NB4 (cell line): ENCODE data around the gene MCUR1.
A peak's percentile ranks its signal among the peaks of the same experiment; 100 is the strongest.
"Not testable (repeated sequence)": the region's sequence is repeated elsewhere in the genome, so short reads cannot be mapped to it uniquely, and the experiment has no call there.

Experiments
- DNase-seq: peaks from one replicate; pipeline ENCODE4 v3.0.0; 2010; ENCODE audit warnings: low read depth
- H3K4me3 ChIP-seq: one replicate; pipeline ENCODE4 v1.5.1; 2011; ENCODE audit warnings: mild to moderate bottlenecking, low read depth, low read length, moderate library complexity
- CTCF ChIP-seq: IDR thresholded peaks from one replicate; pipeline ENCODE4 v1.5.1; 2012; ENCODE audit warnings: low read depth, low read length
- MYC ChIP-seq: IDR thresholded peaks from 2 replicates; pipeline ENCODE4 v1.6.1; 2011; ENCODE audit warnings: low read depth, low read length
- POLR2A ChIP-seq: IDR thresholded peaks from 2 replicates; pipeline ENCODE4 v1.6.1; 2011; ENCODE audit warnings: mild to moderate bottlenecking; ENCODE audit not compliant: insufficient read length; ENCODE audit errors: extremely low read depth
- TF ChIP-seq, protein P1 (sequence below): IDR thresholded peaks from 2 replicates; pipeline ENCODE4 v1.6.1; 2011; ENCODE audit warnings: low read depth, low read length

The MCUR1 gene

GRCh38 chr6:13787137-13787536 lies 27.2 kb downstream of the MCUR1 start:
- TF ChIP-seq MYC = no peak
- no peak for TF ChIP-seq CTCF
- no peak for DNase-seq
- H3K4me3 ChIP-seq = no peak overlapping the region

DNA sequence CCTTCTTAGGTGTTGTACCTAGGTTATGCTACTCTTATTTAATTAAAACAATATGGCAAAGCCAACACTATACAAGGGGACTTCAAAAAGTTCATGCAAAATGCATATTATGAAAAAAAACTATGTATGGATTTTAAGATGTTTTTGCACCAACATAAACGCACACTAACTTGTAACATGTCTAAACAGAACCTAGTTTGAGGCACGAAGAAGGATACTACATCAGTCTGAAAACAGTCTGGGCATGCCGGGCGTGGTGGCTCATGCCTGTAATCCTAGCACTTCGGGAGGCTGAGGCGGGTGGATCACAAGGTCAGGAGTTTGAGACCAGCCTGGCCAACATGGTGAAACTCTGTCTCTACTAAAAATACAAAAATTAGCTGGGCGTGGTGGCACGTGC lies 34.2 kb downstream of the MCUR1 start:
- not testable (repeated sequence) for H3K4me3 ChIP-seq

DNA sequence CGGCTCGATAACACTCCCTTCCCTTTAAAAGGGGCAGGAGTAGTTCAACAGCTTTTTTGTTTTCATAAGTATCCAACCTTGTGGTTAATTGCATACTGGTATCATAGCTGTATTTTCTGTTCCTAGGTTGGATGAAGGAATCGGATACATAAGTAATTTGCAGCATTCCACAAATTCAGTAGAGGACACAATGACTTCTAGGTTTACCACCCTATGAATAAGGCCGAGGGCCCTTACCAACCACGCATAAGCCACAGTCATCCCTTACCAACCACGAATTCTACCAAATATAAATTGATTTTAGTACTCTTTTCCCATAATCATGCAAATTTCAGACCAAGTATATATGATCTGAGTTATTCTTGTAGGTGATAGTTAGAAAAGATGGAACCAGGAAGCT lies 36.3 kb downstream of the MCUR1 start:
- no peak for DNase-seq
- no peak overlapping the region for H3K4me3 ChIP-seq
- no peak for TF ChIP-seq CTCF
- no peak for TF ChIP-seq POLR2A
- no peak for TF ChIP-seq MYC
- TF ChIP-seq, protein P1, sequence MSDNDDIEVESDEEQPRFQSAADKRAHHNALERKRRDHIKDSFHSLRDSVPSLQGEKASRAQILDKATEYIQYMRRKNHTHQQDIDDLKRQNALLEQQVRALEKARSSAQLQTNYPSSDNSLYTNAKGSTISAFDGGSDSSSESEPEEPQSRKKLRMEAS = no peak

More for the DNA sequence above, 34.2 kb downstream of the MCUR1 start:
- not testable (repeated sequence) for DNase-seq

DNA sequence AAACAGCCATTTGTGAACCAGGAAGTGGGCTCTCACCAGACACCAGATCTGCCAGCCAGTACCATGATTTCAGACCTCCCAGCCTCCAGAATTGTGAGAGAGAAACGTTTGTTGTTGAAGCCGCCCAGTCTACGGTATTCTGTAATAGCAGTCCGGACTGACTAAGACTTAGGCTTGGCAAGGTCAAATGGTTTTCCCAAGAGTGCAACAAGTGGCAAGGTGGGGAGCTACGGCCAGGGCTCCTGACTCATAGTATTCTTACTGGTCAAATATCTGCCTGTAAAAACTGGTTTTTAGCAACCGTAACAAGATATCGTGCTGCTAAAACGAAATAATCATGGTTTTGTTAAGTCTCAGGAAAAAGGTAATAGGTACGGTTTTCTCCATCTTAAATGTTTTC lies 37.8 kb downstream of the MCUR1 start:
- DNase-seq = no peak
- H3K4me3 ChIP-seq = no peak overlapping the region
- TF ChIP-seq, protein P1 = no peak
- no peak for TF ChIP-seq POLR2A
- no peak for TF ChIP-seq MYC
- TF ChIP-seq CTCF = no peak

DNA sequence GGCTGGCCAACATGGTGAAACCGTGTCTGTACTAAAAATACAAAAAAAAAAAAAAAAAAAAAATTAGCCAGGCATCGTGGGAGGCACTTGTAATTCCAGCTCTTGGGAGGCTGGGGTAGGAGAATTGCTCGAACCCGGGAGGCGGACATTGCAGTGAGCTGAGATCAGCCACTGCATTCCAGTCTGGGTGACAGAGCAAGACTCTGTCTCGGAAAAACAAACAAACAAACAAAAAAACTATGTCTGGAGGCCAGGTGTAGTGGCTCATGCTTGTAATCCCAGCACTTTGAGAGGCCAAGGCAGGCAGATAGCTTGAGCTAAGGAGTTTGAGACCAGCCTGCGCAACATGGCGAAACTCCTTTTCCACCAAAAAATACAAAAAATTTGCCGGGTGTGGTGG lies 38.9 kb downstream of the MCUR1 start:
- not testable (repeated sequence) for H3K4me3 ChIP-seq, DNase-seq

DNA sequence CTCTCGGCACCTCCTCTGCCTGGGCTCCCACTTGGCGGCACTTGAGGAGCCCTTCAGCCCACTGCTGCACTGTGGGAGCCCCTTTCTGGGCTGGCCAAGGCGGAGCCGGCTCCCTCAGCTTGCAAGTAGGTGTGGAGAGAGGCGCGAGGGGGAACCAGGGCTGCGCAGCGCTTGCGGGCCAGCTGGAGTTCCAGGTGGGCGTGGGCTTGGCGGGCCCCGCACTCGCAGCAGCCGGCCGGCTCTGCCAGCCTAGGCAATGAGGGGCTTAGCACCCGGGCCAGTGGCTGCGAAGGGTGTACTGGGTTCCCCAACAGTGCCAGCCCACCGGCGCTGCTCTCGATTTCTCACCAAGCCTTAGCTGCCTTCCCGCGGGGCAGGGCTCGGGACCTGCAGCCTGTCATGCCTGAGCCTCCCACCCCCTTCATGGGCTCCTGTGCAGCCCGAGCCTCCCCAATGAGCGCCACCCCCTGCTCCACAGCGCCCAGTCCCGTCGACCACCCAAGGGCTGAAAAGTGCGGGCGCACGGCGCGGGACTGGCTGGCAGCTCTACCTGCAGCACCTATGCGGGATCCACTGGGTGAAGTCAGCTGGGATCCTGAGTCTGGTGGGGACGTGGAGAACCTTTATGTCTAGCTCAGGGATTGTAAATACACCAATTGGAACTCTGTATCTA lies 41.9 kb downstream of the MCUR1 start:
- H3K4me3 ChIP-seq, DNase-seq: not testable (repeated sequence)

DNA sequence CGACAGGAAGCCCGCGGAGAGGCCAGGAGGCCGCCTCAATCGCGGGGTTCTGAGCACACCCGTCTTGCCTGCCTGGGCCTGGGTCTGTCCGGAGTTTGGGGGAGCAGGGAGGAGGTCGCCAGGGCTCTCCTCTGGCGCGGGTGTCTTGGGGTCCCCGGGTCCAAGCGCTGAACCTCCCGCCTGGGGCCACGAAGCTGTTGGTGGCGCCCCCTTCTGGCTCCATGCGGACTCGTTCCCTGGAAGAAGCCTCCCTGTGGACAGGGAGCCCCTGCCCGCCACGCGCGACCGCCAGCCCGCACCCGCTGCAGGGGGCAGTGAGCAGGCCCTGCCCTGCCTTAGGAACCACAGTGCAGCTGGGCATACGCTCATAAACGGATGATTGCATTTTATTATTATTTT lies 44.7 kb downstream of the MCUR1 start:
- DNase-seq = no peak
- no peak overlapping the region for H3K4me3 ChIP-seq
- TF ChIP-seq, protein P1 = no peak
- TF ChIP-seq MYC (no peak), CTCF (peak; percentile 16), POLR2A (no peak)

DNA sequence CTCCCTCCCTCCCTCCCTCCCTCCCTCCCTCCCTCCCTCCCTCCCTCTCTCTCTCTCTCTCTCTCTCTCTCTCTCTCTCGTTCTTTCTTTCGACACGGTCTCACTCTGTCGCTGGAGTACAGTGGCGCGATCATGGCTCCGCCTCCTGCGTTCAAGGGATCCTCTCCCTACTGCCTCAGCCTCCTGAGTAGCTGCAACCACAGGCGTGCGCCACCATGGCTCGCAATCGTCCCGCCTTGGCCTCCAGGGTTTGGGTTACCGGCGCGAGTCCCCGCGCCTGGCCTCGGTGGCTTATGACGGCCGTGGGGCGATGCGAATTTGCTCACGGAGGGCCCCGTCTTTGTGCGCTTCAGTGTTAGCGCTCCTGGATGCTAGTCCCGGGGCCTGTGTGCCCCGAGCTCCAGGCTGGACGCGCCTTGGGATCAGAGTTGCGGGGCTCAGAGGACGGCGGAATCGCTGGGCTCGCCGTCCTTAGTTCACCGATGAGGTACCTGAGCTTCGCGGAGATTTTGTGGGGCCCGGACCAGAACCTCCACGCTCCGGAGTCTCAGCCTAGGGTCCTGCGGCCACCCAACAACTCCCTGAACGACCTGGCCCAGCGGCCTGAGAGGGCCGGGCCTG lies 45.2 kb downstream of the MCUR1 start:
- TF ChIP-seq CTCF = no peak
- no peak for TF ChIP-seq POLR2A
- TF ChIP-seq MYC = no peak
- TF ChIP-seq, protein P1 = no peak
- H3K4me3 ChIP-seq = no peak overlapping the region
- no peak for DNase-seq
